OCI-LY7 (cell line): ENCODE results near the gene P2RX6.

Source experiments
- CTCF ChIP-seq: fragments of 200-600 bp; sonication (generic); conservative IDR thresholded peaks from 2 replicates; pipeline ENCODE4 v1.5.1; 2014; ENCODE audit warnings: mild to moderate bottlenecking, antibody characterized with exemption, low read length, moderate library complexity, mixed read lengths
- EZH2phosphoT487 ChIP-seq: fragments of 200-600 bp; sonication (generic); IDR thresholded peaks from 2 replicates; pipeline ENCODE4 v1.6.1; 2018; ENCODE audit warnings: low read depth, borderline replicate concordance, mild to moderate bottlenecking, mixed run types, antibody characterized with exemption, low read length, moderate library complexity, mixed read lengths

GRCh38 chr22:21045585-21046294 lies 30.8 kb downstream of the P2RX6 start, which contains the start of gene LRRC74B:
- no peak for TF ChIP-seq CTCF
- no peak for TF ChIP-seq EZH2phosphoT487
